Measurements from ENCODE around the gene IDI1.

DNA sequence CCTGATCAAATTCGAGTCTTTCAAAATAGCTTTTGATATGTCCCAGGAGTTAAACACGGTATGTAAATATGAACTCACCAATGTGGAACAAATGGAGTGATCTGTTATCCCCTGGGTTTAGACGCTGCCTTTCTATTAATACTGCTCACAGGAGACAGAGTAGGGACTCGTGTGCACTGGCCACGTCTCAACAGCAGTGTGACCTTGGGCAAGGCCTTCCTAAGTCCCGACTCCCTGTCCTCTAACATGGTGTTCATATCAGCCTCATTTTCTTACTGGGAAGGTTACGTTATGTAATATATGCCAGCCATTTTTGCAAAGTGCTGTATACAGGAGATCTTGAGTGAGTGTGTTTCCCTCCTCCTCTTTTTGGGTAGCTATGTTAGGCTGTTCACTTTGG is 9.1 kb upstream of the IDI1 start:
- TF ChIP-seq, protein P1, sequence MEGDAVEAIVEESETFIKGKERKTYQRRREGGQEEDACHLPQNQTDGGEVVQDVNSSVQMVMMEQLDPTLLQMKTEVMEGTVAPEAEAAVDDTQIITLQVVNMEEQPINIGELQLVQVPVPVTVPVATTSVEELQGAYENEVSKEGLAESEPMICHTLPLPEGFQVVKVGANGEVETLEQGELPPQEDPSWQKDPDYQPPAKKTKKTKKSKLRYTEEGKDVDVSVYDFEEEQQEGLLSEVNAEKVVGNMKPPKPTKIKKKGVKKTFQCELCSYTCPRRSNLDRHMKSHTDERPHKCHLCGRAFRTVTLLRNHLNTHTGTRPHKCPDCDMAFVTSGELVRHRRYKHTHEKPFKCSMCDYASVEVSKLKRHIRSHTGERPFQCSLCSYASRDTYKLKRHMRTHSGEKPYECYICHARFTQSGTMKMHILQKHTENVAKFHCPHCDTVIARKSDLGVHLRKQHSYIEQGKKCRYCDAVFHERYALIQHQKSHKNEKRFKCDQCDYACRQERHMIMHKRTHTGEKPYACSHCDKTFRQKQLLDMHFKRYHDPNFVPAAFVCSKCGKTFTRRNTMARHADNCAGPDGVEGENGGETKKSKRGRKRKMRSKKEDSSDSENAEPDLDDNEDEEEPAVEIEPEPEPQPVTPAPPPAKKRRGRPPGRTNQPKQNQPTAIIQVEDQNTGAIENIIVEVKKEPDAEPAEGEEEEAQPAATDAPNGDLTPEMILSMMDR (IDR thresholded peaks at IDR 0.05), result no peak
- TF ChIP-seq POLR2A (IDR thresholded peaks at IDR 0.05), result no peak
